Body of pancreas (tissue), 4 donors: ENCODE measurements around the gene SPTB. TPM values are rescaled to one million over a fixed set of nuclear protein-coding genes. Genes with fewer than 3 reads are reported as not detected.

Experiments used
- ATAC-seq: fragments of 150-250 bp; one replicate; pipeline ENCODE4 v1.9.1; 2016
- DNase-seq, 4 donors: peaks; one replicate each; pipeline ENCODE4 v3.0.0-alpha.2; 2019
- H3K27ac ChIP-seq, 4 donors: fragments of 200-600 bp; sonication (generic); 1 replicate in 3 of 4; 2 replicates in 1 of 4; pipeline versions ENCODE4 v1.5.1 to v1.6.1; 2016 to 2019; ENCODE audit warnings: mild to moderate bottlenecking in 1 of 4, mixed read lengths in 1 of 4, moderate library complexity in 1 of 4
- H3K27me3 ChIP-seq, 2 donors: fragments of 200-600 bp; sonication (generic); one replicate each; pipeline ENCODE4 v1.6.0; 2016; ENCODE audit warnings: mild to moderate bottlenecking in 1 of 2
- H3K36me3 ChIP-seq, 2 donors: fragments of 200-600 bp; sonication (generic); replicated peaks in 1 of 2; 2 replicates each; pipeline ENCODE4 v1.5.1; 2016; ENCODE audit warnings: low read depth in 2 of 2; ENCODE audit not compliant: insufficient read depth in 1 of 2
- H3K4me1 ChIP-seq: fragments of 200-600 bp; sonication (generic); one replicate; pipeline ENCODE4 v1.6.0; 2016
- H3K4me3 ChIP-seq, 2 donors: fragments of 200-600 bp; sonication (generic); 1 replicate in 1 of 2; 2 replicates in 1 of 2; pipeline ENCODE4 v1.5.1; 2016 to 2019
- H3K9me3 ChIP-seq, 3 donors: fragments of 200-600 bp; sonication (generic); 1 replicate in 2 of 3; 2 replicates in 1 of 3; pipeline ENCODE4 v1.5.1; 2016
- POLR2A ChIP-seq, 3 donors: fragments of 450-650 bp; IDR thresholded peaks; one replicate each; pipeline ENCODE4 v1.6.1; 2016; ENCODE audit warnings: antibody characterized with exemption in 3 of 3, mild to moderate bottlenecking in 2 of 3
- WGBS, 2 donors: methylation state at CpG; one replicate each; pipeline ENCODE4 v1.1.5; 2017; 5-methylcytosine and 5-hydroxymethylcytosine counted together
- intact Hi-C: fragments of 100-400 bp; cut with DNase I; formaldehyde crosslinking; loops from one replicate; pipeline ENCODE4 v1.15.1; 2023
- total RNA-seq, 2 donors: library from RNA; depleted of rRNA; stranded (reverse); fragments of >200 nt; gene quantifications; one replicate each; pipeline ENCODE4 v1.1.0, GENCODE V29; 2016
- TF ChIP-seq, protein P1 (sequence below), 7 experiments: fragments of 450-650 bp in 4 of 7; fragments of 200-600 bp in 3 of 7; sonication (generic) in 3 of 7; IDR thresholded peaks; one replicate each; pipeline ENCODE4 v1.5.1; 2016 to 2019; ENCODE audit warnings: antibody characterized with exemption in 7 of 7

SPTB gene
- total RNA-seq, 2 donors from 2014 or later, result 3.4 to 8.6 TPM

DNA sequence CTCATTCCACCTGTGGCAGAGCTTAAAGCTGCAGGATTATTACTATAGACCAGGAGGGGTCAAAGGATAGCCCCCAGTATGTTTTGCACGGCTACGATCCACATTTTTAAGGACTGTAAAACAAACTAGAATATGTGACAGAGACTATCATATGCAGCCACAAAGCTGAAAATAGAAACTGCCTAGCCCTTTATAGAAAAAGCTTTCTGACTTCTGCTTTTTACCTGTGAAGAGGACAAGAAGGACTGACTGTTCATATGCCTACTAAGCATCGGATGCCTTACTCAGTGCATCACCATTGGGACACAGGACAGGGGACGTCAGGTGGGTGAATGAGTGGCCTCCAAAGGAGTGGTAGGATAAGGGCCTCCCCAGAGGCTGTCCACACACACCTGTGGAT is 29.8 kb downstream of the SPTB start:
- TF ChIP-seq, protein P1, sequence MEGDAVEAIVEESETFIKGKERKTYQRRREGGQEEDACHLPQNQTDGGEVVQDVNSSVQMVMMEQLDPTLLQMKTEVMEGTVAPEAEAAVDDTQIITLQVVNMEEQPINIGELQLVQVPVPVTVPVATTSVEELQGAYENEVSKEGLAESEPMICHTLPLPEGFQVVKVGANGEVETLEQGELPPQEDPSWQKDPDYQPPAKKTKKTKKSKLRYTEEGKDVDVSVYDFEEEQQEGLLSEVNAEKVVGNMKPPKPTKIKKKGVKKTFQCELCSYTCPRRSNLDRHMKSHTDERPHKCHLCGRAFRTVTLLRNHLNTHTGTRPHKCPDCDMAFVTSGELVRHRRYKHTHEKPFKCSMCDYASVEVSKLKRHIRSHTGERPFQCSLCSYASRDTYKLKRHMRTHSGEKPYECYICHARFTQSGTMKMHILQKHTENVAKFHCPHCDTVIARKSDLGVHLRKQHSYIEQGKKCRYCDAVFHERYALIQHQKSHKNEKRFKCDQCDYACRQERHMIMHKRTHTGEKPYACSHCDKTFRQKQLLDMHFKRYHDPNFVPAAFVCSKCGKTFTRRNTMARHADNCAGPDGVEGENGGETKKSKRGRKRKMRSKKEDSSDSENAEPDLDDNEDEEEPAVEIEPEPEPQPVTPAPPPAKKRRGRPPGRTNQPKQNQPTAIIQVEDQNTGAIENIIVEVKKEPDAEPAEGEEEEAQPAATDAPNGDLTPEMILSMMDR (IDR thresholded peaks at IDR 0.05), result no peak
- TF ChIP-seq POLR2A (IDR thresholded peaks at IDR 0.05), result no peak
- H3K27me3 ChIP-seq, result no peaks in the 10 kb centered on the region
- H3K36me3 ChIP-seq, result no peaks in the 10 kb centered on the region
- intact Hi-C loops, result no loop called here
- DNase-seq (no peak), ATAC-seq (no peak)
- H3K4me1 ChIP-seq, result no peaks in the 10 kb centered on the region
- WGBS, 2 donors, result 84 to 89% methylated on average over 4 of the region's 4 CpGs
- H3K27ac ChIP-seq, result no peak overlapping the region
- H3K9me3 ChIP-seq, result no peaks in the 10 kb centered on the region
- H3K4me3 ChIP-seq, result no peak overlapping the region

GRCh38 chr14:64848239-64848638 is 31.5 kb downstream of the SPTB start:
- no peak for ATAC-seq
- no peaks in the 10 kb centered on the region for H3K4me1 ChIP-seq
- no peaks in the 10 kb centered on the region for H3K36me3 ChIP-seq
- 82 to 84% methylated on average over 3 of the region's 3 CpGs for WGBS, 2 donors
- no peak overlapping the region for H3K27ac ChIP-seq
- no peaks in the 10 kb centered on the region for H3K27me3 ChIP-seq
- TF ChIP-seq, protein P1 (IDR thresholded peaks at IDR 0.05), result no peak
- no peak for TF ChIP-seq POLR2A (IDR thresholded peaks at IDR 0.05)
- intact Hi-C loops, result no loop called here
- no peaks in the 10 kb centered on the region for H3K9me3 ChIP-seq
- no peak overlapping the region for H3K4me3 ChIP-seq
- DNase-seq, result no peak

DNA sequence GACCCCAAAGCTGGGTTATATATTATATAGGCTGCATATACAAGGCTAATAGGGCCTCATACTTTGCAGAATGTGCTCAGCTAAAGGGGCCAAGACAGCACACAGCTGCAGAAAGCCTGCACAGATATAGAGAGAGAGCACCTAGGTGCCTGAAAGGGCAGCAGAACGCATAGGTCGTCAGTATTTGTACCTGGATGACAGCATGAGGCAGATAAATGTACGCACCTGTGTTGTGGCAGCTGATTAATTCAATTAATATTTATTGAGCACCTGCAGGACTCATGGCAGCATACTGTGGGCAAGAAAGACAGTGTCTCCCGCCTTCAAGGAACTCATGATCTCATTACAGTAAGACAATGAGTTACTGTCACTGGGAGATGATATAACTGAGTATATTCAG is 33.4 kb downstream of the SPTB start:
- H3K27ac ChIP-seq, result no peak overlapping the region
- H3K9me3 ChIP-seq, result no peaks in the 10 kb centered on the region
- H3K4me3 ChIP-seq, result no peak overlapping the region
- TF ChIP-seq, protein P1 (IDR thresholded peaks at IDR 0.05), result no peak
- no peak for TF ChIP-seq POLR2A (IDR thresholded peaks at IDR 0.05)
- no peak for ATAC-seq
- intact Hi-C loops, result no loop called here
- H3K36me3 ChIP-seq, result no peaks in the 10 kb centered on the region
- no peak for DNase-seq
- no peaks in the 10 kb centered on the region for H3K27me3 ChIP-seq
- WGBS, 2 donors, result 78 to 79% methylated on average over 4 of the region's 4 CpGs
- no peaks in the 10 kb centered on the region for H3K4me1 ChIP-seq

- Histone ChIP-seq H3K4me3 (no peak overlapping the region), H3K36me3 (no peaks in the 10 kb centered on the region), H3K27me3 (no peaks in the 10 kb centered on the region), H3K27ac (no peak overlapping the region), H3K4me1 (no peaks in the 10 kb centered on the region), H3K9me3 (no peaks in the 10 kb centered on the region)
- DNase-seq (no peak), ATAC-seq (no peak)
- intact Hi-C loops, result no loop called here
- TF ChIP-seq POLR2A (IDR thresholded peaks at IDR 0.05), result no peak
- TF ChIP-seq, protein P1 (IDR thresholded peaks at IDR 0.05), result no peak
- WGBS, 2 donors, result 59 to 86% methylated on average over 6 of the region's 6 CpGs
Measured at GRCh38 chr14:64845878-64846277, 33.8 kb downstream of the SPTB start.

GRCh38 chr14:64844969-64845536 is 34.7 kb downstream of the SPTB start:
- intact Hi-C loops, result no loop called here
- H3K36me3 ChIP-seq, result no peaks in the 10 kb centered on the region
- TF ChIP-seq, protein P1 (IDR thresholded peaks at IDR 0.05), result no peak
- TF ChIP-seq POLR2A (IDR thresholded peaks at IDR 0.05), result no peak
- H3K4me1 ChIP-seq, result no peaks in the 10 kb centered on the region
- ATAC-seq, result no peak
- no peaks in the 10 kb centered on the region for H3K27me3 ChIP-seq
- H3K4me3 ChIP-seq, result no peak overlapping the region
- WGBS, 2 donors, result 67 to 73% methylated on average over 3 of the region's 3 CpGs
- no peak for DNase-seq
- H3K9me3 ChIP-seq, result no peaks in the 10 kb centered on the region
- no peak overlapping the region for H3K27ac ChIP-seq
